Inflammatory macrophage treated with lipopolysaccharide for 4 hours (primary cell): ENCODE measurements around the gene REELD1.

Experiments
- DNase-seq: peaks from one replicate; pipeline ENCODE4 v3.0.0-alpha.2; 2020

REELD1 gene

GRCh38 chr4:146229406-146229805, 15.1 kb downstream of the REELD1 start:
- no peak for DNase-seq

DNA sequence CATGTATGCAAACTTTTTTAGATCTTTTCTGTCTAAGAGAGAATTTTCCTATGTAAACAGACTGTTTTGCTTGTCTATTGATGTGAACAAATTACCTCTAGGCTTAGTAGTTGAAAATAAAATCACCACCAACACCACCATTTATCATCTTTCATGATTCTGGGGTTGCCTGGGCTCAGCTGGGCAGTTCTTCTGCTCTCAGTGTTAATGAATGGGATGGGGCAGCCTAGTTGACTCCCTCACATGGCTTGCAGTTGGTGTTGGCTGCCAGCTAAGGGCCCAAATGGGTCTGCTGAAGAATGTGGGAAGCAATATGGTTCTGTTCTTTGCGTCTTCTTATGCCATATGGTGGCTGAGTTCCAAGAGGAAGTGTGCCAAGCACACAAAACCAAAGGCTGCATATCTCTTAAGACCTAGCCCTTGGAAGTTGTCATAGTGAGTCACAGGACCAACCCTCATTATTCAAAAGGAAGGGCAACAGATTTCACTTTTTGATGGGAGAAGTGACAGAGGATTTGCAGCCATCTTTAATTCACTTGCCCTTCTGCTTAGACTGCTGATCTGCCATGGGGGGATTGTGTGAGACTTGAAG, 17.9 kb downstream of the REELD1 start:
- peak; percentile 65 for DNase-seq

GRCh38 chr4:146235654-146236177, 21.4 kb downstream of the REELD1 start:
- DNase-seq = peak; percentile 94

DNA sequence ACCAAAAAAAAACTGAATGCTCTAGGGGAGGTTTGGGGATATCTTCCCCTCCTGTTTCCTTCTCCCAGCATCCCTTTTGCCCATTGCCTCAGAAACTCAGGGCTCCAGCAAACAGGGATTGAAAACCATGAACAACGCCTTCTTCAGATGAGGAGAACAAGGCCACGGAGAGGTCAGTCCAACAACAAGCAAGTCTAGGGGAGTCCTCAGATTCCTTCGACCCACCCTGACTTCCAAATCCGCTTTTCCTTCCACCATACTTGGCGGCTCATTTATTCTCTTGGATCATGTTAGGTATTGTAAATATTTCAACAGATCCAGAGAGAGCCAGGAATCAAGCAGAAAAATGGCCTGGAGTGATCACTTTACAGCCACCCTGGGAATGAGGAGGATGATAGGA, 21.9 kb downstream of the REELD1 start:
- no peak for DNase-seq

GRCh38 chr4:146237092-146237491, 22.8 kb downstream of the REELD1 start:
- no peak for DNase-seq

GRCh38 chr4:146238107-146238506, 23.8 kb downstream of the REELD1 start:
- peak; percentile 12 for DNase-seq

DNA sequence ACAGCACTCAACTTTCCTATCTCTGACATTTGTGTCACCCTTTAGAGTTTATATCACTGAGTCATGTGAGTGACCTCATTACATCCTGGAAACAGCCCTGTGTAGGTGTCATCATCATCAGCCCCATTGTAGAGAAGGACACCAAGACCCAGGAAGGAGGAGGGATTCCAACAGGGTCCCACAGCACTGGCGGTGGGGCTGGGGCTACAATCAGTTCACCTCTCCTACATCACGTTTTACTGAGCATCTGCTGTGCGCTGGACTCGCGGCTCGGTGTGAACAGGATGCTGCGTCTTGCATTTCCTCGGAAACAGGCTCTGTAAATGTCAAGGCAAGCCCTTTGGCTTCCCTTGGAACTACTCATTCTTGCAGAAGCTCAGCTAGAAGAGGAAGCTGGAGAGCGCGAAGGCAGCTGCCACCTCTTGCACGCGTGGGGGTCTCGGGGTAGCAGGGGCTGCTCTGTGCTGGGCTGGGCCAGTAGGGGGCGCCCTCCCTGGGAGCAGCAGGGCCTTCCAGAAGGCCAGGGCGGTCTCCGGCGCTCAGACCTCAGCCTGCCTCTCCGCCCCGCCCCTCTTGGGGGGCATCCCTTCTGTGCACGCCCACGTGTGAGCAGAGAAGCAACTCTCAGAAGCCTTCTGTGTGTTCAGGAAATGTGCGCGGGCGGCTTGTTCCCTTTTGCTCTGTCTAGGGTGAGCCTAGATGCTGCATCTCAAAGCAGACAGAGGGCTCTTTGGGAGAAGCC, 29.0 kb downstream of the REELD1 start:
- peak; percentile 70 for DNase-seq

- DNase-seq = no peak
Measured at GRCh38 chr4:146243883-146244277, 29.5 kb downstream of the REELD1 start.

DNA sequence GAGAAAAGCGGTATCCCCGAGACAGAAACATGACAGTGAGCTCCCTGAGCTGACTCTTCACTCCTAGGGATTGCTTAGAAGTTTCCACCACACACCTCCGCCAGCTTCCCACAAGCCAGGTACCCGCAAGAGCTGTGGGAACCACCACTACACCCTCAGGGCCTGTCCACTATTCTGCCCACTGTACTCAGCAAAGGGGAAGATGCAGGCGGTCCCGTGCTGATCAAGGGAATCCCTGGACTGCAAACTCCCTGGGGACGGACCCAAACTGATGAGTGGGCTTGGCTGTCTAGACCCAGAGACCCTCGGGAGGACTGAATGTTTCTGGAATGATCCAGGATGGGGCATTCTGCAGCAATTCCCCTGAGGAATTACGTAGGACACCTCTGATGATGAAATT, 30.2 kb downstream of the REELD1 start:
- no peak for DNase-seq

DNA sequence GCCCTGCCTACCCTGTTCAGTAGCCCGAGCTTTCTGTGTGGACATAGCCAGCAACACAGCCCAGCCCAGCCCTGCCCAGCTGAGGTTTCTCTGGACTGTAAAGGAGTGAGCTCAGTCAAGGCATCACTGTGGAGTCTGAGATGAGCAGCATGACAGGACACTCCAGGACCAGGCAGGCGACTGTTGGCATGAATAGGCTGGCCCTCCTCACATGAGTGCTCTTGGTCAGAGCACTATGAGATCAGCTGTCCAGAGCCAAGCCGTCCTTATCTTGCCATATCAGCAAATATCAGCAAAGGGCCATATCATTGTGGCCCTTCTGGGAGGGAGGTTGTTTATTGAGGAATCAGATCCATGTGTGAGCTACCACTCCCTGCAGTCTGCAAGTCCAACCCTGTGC, 30.9 kb downstream of the REELD1 start:
- DNase-seq = no peak

DNA sequence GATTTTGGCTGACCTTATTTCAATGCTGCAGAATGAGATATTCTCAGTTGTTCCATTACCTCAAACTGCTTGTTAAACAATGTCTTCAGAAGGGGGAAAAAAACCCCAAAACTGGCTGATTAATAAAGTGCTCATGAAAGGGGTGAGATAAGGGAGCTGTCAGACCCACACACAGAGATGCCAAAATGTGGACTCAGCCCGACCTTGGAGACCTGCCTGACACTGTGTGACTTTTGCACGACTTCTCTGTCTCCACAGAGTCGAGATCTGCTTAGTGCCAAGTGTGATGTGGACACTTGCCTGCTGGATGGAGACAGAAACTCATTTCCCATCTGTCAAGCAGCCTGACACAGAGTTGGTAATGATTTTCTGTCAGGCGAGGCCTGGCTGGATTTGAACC, 31.5 kb downstream of the REELD1 start:
- no peak for DNase-seq

GRCh38 chr4:146246381-146246780, 32.0 kb downstream of the REELD1 start:
- DNase-seq = no peak

- no peak for DNase-seq
Measured at GRCh38 chr4:146247356-146247755, 33.0 kb downstream of the REELD1 start.

DNA sequence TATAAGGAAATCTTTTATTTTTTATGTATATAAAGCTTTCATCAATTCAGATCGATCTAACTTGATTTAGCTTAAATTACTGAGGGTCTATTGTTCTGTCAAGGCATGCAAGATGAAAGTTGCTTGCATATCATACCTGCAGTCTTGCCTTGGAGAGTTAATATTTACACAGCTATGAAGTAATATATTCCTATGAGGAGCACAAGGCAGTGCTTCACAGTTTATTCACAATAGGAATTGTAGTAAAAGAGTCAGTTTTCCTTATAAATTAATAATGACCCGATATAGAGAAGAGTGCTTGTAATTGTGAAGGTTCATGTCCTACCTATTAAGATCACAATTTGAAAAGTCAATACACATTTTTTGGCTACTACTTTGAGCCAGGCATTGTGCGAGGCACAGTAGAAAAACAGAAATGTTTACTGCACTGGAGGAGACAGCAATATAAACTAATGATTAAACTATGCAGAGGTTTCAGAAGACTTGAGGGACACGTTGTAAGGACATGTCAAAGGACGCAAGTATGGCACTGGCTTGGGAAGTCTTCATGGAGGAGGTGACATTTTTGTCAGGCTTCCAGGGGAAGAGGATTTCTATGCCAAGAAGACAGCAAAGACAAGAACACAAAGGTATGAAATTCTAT, 38.8 kb downstream of the REELD1 start:
- DNase-seq = no peak

DNA sequence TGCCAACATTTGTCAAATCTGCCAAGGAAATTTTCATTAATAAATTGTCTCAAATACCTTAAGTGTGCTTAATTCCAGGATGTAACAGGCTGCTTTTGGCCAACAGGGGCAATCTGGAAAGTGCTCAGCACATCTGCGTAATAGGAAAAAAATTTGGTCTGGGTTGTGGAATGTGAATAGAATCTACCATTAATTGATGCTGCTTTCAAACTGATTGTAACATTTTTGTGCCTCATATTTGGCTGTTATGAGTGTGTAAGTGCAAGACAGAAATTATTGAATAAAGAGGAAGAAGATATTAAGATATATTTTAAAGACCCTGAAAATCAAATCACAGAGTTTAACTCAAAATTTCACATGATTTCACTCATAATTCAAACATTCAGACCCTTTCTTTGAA, 41.1 kb downstream of the REELD1 start:
- DNase-seq = no peak

DNA sequence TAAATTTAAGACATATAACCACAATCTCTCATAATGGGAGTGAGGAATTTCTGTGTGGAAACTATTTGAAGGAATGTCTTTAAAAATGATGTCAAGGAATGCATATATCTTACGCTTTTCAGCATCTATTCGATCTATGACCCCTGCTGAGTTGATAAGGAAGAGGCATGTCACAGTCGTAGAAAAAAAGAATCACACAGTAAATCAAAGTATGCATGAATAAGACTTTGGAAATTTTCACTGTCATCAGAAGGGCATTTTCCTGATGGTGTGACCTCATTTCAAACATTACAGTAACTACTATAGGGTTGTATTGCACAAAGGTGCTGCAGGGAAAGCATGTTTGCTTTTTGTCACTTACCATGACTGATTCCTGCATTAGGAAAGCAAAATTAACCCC, 41.5 kb downstream of the REELD1 start:
- no peak for DNase-seq

- no peak for DNase-seq
Measured at GRCh38 chr4:146256328-146256727, 42.0 kb downstream of the REELD1 start.

DNA sequence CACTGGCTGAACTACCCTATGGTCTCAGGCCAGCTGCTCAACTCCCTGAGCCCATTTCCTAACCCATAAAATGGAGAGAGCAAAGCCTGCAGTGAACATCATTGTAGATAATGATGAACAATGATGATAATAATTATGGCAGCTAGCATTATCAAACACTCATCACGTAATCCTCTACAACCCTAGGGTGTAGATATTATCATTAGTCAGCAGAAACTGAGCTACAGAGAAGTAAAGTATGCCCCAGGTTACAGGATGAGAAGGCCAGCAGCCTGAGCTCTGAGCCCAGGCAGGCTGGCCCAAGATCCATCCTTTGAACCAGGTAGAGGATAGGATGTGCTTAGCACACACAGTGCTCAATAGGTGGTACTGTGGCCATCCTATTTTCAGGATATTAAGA, 43.2 kb downstream of the REELD1 start:
- DNase-seq = no peak

GRCh38 chr4:146260521-146260920, 46.2 kb downstream of the REELD1 start:
- no peak for DNase-seq

- no peak for DNase-seq
Measured at GRCh38 chr4:146261041-146261440, 46.7 kb downstream of the REELD1 start.

DNA sequence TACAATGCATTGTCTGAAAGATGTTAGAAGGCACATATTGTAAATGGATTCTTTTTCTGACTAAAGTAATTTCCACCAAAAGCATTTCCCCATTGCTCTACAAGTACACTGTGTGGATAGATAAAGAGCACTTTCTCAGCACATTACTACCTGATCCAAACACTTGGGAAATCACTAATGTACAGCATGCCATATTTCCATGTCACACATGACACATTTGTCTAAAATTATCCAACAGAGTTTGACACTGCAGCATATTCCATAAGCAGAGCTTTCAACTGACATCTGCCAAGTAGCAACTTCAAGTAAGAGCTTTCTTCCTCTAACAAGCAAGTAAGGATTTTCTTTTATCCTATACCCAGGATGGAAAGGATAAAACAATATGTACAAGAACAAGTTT, 49.5 kb downstream of the REELD1 start:
- no peak for DNase-seq

- DNase-seq = no peak
Measured at GRCh38 chr4:146265950-146266490, 51.7 kb downstream of the REELD1 start.

DNA sequence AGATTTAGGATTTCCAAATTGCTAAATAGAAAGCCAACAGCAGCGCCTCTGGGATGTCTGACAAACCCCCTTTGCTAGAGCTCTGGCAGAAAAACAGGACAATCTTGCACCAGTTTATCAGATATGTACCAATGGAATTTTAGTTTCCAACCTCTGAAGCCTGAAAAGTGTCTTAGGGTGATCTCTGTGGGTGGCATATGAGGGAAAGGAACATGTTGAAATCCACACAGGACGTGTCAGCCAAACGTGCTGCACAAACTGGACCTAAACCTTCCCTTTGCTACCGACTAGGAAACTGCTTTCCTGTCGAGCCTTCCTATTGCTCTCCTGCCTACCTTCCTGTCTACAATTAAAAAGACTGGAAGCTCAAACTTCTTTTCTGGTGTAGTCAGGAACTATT, 53.5 kb downstream of the REELD1 start:
- no peak for DNase-seq

- DNase-seq = no peak
Measured at GRCh38 chr4:146269228-146269653, 54.9 kb downstream of the REELD1 start.
